HG02840 (cell line): ENCODE data around the gene XRN1.
"Not testable (repeated sequence)": the region's sequence is repeated elsewhere in the genome, so short reads cannot be mapped to it uniquely, and the experiment has no call there.

Source experiments
- ATAC-seq: cut with Tn5 transposase; IDR thresholded peaks from one replicate; pipeline ENCODE4 v1.9.1; 2021; ENCODE audit warnings: mild to moderate bottlenecking, moderate library complexity, moderate number of reproducible peaks; ENCODE audit not compliant: unreplicated experiment, low FRiP score

The XRN1 gene

DNA sequence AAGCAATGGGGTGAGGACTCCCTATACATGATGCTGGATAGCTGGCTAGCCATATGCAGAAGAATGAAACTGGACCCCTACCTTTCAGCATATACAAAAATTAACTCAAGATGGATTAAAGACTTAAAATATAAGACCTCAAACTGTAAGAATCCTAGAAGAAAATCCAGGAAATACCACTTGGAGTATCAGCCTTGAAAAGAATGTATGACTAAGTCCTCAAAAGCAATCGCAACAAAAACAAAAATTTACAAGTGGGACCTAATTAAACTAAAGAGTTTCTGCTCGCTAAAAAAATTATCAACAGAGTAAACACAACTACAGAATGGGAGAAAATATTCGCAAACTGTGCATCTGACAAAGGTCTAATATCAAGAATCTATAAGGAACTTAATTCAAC lies 94.3 kb downstream of the XRN1 start:
- ATAC-seq = no peak

DNA sequence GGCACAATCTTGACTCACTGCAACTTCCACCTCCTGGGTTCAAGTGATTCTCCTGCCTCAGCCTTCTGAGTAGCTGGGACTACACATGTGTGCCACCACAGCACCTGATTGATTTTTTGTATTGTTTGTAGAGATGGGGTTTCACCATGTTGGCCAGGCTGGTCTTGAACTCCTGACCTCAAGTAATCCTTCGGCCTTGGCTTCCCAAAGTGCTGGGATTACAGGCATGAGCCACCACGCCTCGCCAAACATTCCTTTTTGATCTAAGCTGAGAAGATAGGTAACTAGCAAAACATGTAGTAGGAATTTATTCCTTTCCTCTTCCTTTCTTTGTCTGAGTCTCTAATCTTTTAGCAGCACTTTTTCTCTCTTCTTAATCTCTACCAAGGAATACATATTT lies 95.1 kb downstream of the XRN1 start:
- not testable (repeated sequence) for ATAC-seq

DNA sequence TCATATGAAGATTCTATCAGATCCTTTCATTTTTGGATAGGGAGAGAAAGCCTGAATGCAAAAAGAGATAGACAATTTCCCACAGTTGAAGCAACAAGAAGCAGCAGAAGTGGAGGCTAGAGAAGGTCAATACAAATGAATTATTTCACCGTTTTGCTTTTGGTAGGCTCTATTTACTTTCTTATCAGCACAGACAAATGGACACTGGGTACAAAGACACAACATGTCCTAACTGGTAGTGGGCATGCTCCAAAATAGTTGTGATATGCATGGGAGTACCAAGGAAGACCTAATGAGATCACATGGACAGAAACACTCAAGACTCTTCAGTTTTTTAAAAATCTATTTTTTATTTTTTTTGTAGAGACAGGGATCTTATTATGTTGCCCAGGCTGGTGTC lies 99.4 kb downstream of the XRN1 start:
- no peak for ATAC-seq

DNA sequence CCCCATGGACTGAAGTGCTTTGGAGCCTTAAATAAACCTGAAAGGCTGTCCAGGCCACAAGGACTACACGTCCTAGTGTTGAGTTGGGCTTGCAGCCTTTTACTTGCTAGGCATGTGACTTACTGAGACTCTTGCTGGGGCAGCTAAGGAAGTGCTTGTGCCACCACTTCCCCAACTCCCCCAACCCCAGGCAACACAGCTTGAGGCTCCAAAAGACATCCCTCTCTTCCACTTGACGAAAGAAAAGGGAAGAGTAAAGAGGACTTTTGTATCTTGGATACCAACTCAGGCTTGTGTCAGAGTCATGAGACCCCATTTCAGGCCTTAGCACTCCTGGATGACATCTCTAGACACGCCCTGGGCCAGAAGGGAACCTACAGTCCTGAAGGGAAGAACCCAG lies 109.8 kb downstream of the XRN1 start:
- ATAC-seq = no peak

DNA sequence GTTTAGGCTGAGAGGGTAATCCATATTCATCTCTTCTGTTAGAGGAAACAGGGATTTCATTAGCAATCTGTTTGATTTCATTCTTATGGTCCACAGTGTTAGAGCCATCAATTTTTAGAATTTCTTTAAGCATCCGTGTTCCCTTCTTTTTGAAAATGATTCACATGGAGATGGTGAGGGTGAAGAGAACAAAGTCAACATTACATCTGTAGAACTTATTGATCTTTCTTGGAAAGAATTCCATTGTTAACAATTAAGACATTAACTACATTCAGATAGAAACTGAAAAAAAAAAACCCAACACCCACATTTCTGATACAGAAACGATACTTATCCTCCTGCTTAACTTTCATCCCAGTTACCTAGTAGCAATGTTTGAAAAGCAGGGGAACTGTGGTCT lies 115.4 kb downstream of the XRN1 start:
- no peak for ATAC-seq

DNA sequence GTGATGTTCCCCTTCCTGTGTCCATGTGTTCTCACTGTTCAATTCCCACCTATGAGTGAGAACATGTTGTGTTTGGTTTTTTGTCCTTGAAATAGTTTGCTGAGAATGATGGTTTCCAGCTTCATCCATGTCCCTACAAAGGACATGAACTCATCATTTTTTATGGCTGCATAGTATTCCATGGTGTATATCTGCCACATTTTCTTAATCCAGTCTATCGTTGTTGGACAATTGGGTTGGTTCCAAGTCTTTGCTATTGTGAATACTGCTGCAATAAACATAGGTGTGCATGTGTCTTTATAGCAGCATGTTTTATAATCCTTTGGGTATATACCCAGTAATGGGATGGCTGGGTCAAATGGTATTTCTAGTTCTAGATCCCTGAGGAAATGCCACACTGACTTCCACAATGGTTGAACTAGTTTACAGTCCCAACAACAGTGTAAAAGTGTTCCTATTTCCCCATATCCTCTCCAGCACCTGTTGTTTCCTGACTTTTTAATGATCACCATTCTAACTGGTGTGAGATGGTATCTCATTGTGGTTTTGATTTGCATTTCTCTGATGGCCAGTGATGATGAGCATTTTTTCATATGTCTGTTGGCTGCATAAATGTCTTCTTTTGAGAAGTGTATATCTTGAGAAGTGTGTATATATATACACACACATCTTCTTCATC lies 123.4 kb downstream of the XRN1 start:
- not testable (repeated sequence) for ATAC-seq

DNA sequence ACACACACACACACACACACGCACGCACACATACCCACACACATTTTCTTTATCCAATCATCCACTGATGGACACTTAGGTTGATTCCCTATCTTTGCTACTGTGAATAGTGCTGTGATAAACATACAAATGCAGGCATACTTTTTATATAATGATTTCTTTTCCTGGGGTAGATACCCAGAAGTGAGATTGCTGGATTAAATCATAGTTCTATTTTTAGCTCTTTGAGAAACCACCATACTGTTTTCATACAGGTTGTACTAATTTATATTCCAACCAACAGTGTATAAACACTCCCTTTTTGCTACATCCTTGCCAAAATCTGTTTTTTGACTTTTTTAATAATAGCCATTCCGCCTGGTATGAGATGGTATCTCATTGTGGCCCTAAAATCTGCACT lies 127.9 kb downstream of the XRN1 start:
- no peak for ATAC-seq

GRCh38 chr3:142319094-142319493 lies 128.7 kb downstream of the XRN1 start:
- no peak for ATAC-seq

DNA sequence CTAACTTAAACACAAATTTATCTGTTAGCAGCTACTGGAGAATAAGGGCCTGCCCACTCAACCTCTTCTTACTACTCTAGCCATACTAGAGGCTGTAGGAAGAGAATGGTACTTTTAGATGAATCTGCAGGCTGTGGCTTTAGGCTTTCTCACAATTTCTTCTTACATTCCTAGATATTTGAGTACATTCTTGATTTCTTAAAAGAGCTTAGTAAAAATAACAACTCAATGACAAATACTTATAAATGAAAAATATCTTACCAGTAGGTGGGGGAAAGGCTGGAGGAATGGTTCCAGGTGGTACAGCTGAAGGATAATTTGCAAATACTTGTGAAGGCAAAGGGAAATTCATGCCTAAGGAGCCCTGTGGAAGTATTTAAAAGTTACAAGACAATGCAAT lies 129.5 kb downstream of the XRN1 start:
- no peak for ATAC-seq

- ATAC-seq = not testable (repeated sequence)
Measured at GRCh38 chr3:142315978-142316388, 131.9 kb downstream of the XRN1 start.

DNA sequence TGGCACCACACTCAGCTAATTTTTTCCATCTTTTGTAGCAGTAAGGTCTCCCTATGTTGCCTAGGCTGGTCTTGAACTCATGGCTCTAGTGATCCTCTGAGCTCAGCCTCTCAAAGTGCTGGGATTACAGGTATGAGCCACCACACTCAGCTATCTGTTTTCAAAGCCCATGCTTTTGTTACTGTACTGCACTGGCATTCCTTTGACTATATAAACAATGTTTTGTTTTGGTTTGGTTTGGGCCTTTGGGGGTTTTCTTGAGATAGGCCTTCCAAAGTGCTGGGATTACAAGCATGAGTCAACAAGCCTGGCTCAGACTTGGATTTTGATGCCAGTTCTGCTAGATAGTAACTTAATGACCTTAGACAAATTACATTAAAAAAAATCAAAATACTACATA lies 132.8 kb downstream of the XRN1 start:
- no peak for ATAC-seq

DNA sequence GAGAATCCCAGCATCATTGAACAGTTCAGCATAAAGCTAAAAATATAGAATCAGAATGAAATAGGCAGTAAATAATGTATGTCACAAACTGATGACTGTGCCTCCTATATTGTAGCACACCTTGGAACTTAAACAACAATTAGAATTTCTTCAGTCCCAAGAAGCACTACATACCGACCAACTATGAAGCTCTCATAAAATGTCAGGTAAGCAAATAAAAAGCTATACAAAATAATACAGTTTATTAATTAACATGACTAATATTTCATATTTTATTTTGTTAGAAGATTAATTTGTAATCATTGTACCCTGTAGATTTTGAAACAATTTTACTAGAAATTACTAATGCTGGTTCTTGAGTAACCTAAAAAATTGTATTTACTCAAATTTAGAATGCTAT lies 137.4 kb downstream of the XRN1 start:
- ATAC-seq = no peak

DNA sequence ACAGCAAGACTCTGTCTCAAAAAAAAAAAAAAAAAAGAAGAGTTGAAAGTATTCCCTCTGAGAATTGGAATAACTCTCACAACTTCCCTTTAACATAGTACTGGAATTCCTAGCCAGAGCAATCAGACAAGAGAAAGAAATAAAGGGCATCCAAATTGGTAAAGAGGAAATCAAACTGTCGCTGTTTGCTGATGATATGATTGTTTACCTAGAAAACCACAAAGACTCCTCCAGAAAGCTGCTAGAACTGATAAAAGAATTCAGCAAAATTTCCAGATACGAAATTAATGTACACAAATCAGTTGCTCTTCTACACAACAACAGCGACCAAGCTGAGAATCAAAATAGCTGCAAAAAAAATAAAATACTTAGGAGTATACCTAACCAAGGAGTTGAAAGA lies 145.0 kb downstream of the XRN1 start:
- ATAC-seq = not testable (repeated sequence)

GRCh38 chr3:142298626-142299025 lies 149.2 kb downstream of the XRN1 start:
- ATAC-seq = no peak

DNA sequence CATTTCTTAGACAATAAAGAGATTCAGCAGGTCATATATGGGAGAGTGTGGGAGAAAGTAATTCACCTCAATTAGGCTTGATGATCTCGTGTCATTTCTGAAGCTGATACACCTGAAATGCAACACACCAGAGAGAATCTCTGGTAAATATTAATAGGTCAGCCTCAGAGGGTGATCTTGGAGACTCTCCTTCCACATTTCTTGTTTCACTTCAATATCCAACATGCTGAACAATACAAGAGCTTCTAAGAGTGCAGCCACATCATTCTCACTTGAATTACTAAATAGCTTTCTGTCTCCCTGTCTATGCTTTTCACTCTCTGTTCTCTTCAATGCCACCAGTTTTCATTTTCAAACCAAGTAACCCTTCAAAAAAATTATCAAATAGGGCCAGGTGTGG lies 151.3 kb downstream of the XRN1 start:
- no peak for ATAC-seq

- ATAC-seq = no peak
Measured at GRCh38 chr3:142287866-142288638, 159.8 kb downstream of the XRN1 start.

DNA sequence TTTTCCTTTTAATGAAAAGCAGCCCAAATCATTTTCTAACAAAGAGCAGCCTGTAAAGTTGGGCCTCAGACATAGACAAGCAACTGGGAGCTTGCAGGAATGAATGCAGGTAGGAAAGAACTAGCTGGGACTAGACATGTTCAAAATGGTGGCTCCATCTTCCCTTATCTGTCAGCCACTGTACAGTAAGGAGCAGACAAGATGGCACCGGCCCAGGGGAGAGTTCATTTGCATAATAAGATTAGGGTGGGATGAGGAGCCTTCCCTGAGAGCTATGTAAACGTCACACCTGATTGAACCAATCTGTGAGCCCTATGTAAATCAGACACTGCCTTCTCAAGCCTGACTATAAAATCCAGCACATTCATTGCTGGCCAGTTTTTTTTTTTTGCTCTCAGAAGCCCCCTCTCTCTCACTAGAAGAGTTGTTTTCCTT lies 162.7 kb downstream of the XRN1 start:
- no peak for ATAC-seq

DNA sequence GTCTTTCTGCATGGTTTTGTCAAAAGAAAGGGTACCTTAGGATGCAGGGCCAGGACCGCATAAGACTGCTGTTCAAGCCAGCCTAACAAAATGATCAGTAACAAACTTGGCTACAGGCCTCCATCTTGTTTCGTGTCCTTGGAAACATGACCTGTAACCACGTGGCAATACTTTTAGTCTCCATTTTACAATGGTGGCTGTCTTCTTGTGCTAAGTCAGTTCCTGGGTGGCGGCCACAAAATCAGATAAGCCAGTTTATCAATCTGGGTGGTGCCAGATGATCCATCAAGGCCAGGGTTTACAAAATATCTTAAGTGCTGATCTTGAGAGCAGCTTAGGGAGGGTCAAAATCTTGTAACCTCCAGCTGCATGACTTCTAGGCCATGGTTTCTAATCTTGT lies 165.3 kb downstream of the XRN1 start:
- no peak for ATAC-seq

DNA sequence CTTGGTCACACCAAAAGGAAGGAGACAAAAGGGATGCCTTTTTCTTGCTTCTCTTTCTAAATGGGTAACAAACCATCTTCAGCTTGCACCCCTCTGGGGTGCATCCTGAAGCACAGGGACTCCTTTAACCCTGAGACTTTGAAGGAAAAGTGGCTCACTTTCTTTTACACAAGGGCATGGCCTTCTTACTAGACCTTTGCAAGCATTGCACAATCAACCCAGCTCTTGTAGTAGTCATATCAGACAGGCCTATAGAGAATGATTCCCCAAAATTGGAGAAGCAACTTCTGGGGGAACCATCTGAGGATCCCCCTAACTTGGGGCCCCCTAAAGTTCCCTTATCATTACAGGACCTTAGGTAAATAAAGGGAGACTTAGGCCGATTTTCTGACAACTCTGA lies 166.4 kb downstream of the XRN1 start:
- ATAC-seq = no peak

- ATAC-seq = no peak
Measured at GRCh38 chr3:142279965-142280590, 167.8 kb downstream of the XRN1 start.

DNA sequence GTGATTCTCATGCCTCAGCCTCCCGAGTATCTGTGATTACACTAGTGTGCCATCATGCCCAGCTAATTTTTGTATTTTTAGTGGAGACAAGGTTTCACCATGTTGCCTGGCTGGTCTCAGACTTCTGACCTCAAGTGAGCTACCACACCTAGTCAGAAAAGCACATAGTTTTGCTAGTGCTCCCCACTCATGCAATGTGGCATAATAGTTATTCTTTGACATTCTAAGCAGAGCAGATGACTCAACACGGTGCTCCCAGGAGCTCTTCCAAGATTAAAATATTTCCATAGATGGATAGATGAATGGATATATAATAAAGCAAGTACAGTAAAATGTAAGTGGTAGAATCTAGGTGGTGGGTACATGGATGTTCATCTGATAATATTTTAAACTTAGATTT lies 169.4 kb downstream of the XRN1 start:
- no peak for ATAC-seq

- no peak for ATAC-seq
Measured at GRCh38 chr3:142276781-142277180, 171.1 kb downstream of the XRN1 start.
